Measurements from ENCODE around the gene DLG2.
"Not testable (repeated sequence)": the region's sequence is repeated elsewhere in the genome, so short reads cannot be mapped to it uniquely, and the experiment has no call there.

The DLG2 gene

DNA sequence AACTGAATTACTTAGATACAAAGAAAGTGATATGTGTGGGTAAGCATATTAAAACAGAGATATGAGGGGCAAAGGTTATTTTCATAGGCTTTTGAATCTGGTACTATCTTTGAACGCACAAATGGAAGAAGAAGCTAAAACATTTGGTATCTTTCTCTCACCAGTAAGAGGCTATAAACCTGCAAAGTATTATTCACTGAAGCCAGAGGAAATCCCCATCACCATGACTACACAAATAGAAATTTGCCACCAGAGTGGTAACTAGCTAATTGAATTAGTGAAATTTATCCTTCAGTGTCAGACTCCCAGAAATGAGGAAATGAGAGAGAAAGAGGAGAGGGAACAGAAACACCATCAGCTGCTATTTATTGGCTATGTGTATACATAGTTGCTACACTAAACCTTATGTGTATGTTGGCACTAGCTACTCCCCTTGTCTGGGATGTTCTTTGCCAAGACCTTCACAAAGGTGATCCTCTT, 503.4 kb downstream of the DLG2 start:
- no peak for DNase-seq

DNA sequence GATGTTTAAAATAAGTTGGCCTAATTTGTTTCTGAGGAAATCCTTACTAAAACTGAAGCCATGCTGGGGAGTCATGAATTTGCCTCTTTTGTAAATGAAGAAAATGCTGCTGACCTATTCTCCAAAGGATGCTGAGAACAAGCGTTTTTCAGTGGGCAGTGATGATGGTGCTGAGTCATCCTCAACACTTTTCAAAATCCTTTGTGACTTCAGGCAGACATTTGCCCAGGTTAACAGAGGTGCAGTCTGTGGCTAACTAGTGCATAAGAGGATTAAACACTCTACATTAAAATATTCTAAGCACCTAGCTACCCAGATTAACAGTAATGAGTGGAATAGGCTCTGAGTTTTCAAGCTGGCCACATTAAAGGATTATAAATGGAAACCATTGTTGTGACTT, 509.0 kb downstream of the DLG2 start:
- DNase-seq = no peak

DNA sequence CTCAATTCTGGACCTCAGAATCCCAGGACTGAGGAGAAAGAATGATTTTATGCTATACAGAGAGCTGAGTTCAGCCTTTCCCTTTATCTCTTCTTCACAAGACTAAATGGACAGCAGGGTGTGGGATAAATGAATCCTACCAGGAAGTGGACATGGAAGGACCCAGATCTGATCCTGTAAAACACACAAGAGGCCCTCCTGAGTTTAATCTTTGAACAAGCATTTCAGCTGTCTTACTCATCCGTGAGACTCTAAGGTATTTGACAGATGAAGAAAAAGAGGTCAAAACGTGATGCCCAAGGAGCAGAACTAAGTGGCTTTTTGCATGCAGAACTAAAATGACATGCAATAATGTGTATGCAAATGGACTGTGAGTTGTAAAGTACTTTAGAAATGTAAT, 511.3 kb downstream of the DLG2 start:
- DNase-seq = no peak

DNA sequence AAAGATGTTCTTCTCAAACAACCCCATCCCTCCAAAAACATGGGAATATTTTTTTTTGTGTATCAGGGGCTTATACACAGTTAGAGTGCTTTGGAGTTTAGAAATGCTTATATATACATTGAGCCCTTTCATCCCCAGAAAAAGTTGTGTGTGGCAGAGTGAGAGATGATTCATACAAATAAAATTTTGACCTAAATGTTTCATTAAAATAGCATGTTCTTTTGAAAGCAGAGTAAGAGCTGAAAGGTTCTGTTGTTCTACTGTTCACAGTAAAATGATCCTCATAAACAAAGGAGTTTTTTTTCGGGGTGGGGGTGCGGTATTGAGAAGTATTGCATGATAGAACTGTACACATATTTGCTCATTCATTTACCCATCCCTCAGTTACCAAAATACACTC, 512.4 kb downstream of the DLG2 start:
- DNase-seq = no peak

DNA sequence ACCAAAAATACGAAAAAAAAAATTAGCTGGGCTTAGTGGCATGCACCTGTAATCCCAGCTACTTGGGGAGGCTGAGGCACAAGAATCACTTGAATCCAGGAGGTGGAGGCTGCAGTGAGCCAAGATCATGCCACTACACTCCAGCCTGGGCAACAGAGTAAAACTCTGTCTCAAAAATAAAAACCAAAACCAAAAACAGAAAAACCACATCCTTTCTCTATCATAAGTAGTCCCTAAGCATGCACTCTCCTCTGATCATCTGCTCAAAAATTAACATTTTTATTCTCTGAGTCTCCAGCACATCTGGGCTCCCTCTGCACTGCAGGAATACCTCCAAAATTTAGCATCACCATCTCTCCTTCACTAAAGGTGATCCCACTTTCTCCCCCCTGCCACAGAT, 516.9 kb downstream of the DLG2 start:
- DNase-seq = not testable (repeated sequence)

DNA sequence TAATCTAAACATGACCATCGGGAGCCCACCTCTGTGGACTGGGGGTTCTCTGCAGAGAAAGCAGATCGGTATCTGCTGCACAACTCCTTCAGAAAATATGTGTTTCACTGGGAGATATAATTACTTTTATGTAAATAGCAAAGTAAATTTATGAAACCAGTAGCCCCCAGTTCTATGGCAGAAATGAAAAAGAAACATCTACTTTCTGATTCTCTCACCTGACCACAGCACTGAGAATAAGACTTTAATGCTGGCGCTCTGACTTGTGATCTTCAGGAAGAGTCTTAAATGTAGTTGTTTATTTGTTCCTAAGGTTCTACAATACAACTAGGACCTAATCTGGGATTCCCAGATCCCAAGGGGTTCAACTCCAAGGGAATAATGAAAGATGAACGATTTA, 518.0 kb downstream of the DLG2 start:
- no peak for DNase-seq

DNA sequence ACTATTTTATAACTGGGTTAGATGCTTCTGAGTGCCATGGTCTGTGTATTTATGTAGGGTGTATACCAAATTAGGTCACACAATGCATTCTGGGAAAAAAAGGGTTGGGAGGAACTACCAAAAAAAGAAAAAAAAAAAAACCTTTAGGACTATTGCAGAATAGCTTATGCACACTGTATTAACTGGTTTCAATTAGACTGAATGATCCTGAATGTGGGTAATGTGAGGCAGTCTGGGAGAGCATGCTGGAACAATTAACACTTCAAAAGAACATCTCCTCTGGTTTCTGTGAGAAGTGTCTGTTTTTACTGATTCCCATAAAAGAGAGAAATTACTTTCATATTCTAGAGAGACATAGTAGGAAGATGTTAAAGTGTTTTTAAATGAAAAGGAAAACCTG, 521.3 kb downstream of the DLG2 start:
- no peak for DNase-seq

DNA sequence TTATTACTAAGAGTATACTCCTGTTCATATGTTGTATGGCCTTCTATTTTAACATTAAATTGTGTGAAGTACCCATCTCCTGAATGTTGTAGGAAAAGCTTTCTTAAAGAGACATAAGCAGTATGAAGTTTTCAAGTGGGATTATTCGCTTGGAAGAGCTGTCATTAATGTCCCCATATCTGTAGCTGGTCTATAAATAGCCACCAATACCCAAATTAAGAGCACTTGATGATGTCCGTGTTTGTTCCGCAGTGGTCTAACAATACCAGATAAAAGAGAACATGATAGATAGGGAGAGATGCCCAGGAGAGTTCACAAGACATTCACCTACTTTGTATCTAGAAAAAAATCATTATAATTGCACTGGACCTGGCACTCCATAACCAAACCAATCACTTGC, 527.6 kb downstream of the DLG2 start:
- no peak for DNase-seq

DNA sequence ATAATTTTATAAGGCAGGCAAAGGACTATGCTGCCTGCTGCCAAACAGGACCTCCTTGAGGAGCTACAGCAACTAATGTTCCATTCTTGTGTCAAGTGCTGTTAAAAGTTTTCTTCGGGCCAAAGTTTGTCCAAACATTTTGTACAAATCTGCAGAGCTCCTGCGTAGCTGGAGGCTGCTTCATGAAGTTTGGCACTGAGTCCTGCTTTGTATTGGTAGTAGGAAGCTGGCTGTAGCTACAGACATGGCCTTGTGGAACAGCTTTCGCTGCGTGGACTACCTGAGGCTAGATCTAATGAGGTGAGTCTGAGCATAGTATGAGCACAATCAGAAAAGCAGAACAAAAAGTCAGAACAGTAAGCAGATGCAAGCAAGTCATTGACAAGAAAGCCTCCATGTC, 528.1 kb downstream of the DLG2 start:
- no peak for DNase-seq

DNA sequence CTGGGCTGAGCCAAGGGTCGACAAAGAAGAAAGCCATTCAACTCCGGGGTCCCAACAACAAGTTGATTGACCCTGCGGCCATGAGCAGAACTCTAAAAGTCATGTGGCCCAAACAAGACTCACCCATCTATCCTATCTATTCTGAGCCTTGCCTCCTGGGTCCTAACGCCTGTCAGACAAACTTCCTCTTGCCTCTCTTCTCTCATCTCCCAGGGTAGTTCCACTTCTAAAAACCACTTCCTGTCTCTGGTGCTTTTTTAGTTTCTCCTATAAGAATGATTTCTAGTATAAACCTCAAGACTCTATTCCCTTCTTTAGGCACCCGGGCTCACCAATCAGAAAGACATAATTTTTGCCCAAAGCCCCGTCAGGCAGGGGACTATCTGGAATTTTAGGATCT, 530.2 kb downstream of the DLG2 start:
- DNase-seq = peak in 1 of 56 donors; percentile 3

DNA sequence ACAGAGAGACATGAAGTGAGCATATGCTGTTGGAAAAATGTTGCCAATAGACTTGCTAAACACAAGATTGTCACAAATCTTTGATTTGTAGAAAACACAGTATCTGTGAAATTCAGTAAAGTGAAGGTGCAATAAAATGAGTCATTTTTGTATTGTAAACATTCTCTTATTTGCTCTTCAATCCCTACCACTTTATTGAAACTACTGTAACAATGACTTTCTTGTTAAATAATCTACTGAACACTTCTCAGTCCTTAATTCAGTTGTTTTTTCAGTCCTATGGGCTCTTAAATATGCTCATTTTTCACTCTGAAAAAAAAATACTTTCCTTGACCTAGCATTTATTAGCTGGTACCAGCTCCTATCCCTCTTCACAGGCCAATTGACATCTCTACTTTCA, 531.9 kb downstream of the DLG2 start:
- DNase-seq = no peak

DNA sequence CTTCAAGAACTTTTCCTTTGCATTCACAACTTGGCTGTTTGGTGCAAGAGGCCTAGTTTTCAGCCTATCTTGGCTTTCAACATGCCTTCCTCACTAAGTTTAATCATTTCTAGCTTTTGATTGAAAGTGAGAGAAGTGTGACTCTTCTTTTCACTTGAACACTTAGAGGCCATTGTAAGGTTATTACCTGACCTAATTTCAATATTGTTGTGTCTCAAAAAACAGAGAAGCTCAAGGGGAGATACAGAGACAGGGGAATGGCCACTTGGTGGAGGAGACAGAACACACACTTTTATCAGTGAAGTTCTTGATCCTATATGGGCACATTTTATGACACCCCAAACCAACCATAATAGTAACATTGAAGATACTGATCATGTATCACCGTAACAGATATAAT, 532.3 kb downstream of the DLG2 start:
- no peak for DNase-seq

DNA sequence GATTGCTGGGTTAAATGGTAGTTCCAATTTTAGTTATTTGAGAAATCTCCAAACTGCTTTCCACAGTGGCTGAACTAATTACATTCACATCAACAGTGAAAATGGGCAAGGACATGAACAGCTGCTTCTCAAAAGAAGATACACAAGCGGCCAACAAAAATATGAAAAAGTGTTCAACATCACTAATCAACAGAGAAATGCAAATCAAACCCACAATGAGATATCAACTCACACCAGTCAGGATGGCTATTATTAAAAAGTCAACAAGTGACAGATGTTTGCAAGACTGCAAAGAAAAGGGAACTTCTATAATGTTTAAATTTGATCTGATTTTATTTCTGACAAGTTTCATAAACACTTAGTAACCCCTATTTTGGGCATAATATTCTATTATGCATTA, 537.5 kb downstream of the DLG2 start:
- no peak for DNase-seq

DNA sequence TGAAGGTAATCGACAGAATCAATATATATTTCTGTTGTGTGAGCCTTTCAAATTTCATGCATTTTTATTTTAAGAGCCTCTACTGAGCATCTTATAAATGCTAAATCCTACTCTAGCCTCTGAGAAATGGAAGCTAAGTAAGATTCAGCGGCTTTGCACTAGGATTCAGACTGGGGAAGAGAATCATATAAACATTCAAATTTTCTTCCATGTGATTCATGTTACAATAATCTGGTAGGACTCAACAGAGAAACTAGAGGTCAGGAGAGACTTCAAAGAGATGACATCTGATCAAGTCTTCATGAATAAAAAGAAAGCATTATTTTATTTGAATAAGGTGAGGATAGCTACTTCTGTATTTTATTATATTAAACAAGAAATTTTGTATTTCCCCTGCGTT, 538.9 kb downstream of the DLG2 start:
- DNase-seq = no peak

DNA sequence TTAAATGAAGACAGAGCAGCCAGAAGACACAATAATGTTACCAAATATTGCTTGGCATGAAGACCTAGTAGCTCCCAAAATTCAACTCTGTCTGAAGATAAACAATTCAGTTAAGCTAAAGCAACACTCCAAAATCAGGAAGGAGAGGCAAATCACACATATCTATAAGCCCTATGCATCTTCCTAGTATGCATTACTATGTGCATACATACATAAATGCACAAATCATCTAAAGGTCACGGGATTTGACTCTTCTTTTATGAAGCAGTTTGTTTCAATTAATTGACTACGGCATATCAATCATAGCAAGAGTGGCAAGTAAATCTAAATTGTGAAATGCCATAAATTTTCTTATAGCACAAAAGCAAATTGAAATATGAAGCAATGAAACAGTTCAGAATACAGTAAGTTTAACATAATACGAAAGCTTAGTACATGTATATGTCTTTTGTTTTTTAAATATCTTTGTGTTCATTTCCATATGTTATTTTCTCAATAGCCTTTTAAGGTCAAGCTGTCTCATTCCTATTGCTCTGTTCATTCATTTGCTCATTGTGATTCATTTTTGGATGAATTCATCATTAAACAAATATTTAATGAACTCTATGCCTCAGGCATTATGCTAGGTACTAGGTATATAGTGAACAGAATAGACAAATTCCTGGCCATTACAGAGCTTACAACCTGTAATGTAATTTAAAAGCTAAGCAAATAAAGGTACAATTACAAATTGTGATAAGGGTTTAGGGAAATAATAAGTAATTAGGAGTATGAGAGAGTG, 540.5 kb downstream of the DLG2 start:
- no peak for DNase-seq

DNA sequence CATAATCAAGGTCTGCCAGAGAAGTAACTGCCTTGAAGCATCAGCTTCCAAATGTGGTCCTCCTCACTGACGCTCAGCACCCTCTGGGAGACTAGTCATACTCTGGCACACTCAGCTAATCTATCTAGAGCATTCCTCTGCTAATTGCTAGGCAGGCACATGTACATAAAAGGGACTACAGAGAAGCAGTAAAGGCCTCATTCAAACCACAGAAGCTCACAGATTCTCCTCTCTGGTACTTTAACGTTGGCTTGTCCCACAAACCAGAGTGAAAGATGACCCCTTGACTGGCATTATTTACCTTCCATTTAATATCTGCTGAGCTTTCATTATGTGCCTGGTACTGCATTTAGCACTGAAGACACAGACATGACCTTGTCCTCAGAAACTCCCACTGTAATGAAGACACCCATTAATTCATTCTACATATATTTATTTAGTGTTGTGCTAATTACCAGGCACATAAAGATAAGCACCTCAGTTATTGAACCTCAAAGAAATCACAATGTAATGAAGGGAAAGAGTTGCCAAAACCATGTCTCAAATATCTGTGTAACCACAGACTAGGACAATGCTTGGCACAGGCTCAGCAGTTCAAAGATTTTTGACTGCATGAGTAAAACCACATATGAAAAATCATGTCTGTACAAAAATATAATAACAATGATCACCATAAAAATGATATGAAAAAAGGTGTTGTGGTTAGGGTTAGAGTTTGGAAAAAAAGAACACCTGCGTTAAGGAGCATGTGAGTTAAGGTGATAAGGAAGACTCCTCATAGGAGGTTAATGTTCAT, 550.4 kb downstream of the DLG2 start:
- DNase-seq = no peak

DNA sequence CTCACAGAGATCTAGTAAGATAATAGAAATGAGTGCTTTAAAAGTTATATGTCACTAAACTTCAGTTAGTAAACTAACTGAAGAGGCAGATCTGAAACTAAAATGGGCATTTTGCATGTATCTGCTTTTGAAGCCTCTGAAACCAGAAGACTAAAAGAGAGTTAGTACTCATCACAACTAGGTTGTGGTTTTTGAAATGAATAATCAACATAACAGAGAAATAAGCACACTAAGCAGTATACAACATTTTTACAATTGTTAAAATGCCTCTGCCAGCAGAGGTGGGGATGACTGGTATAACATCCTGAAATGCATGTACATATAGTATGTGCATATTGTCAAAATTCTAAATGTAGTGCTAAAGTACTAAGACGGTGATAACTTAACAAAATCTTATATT, 564.5 kb downstream of the DLG2 start:
- DNase-seq = no peak

DNA sequence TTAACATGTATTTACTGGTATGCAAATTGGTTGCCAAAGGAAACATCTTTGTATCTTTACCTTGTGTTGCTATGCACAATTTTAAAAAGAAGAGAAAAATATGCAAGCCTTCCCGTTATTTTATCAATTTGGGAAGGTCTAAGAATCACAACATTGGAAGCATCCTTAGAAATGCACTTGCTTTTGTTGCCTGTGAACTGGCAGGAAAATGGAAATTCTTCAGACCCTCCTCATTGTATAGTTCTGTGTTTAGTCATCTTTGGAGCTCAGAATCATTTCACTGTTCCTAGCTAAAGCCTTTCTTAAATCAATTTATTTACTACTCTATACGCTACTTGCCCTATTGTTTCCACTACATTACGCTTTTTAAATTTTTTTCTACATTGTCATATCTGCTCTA, 574.5 kb downstream of the DLG2 start:
- DNase-seq = no peak

DNA sequence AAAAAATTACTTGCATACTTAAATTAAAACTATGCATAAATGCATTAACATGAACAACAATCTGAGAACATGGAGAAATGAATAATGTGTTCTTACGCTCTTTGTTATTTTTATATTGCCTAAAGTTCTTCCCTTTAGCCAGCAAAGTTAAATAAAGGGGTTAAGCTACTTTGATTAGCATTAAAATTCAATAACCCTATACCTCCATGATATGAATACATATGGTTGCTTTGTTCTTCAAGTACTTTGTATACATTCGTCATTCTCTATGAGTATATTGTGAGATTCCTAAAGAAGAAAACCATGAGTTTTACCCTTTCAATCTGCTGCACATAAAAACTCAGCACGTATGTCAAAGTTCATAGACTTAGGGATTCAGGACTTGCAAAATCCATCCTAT, 578.3 kb downstream of the DLG2 start:
- DNase-seq = no peak

DNA sequence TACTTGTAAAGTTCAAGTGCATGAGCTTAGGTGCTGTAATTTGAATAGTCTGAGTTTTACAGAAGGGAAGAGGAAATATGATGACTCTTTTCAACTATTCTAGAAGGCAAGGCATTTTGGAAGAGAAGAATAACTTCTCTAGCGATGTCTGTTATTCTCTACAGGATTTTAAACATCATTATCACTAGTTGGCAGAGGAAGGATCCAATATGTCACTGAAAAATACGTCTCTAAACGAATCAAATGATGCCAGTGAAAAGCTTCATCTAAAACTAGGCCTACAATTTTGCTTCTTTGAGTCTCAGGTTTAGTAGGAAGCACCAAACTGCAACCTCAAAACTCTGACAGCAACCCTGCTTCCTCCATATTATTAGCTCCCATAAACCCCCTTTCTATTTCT, 581.4 kb downstream of the DLG2 start:
- DNase-seq = no peak

DNA sequence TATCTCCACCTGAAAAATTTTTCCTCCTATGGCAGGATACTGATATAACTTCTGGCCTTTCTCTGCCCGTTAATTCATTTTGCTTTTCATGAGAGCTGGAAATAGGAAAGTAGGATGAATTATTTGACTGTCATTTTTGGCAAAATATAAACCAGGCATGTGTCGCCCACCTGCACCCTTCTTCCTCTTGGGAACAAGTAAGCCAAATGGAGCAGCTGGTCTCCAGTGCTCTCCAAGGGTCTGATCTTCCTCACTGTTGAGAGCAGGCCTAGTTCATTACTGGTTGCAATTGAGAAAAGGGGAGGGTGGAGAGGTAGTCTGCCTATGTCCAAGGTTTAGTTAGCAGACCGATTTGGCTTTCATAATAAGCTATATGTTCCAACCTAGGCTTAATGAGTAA, 582.2 kb downstream of the DLG2 start:
- no peak for DNase-seq

DNA sequence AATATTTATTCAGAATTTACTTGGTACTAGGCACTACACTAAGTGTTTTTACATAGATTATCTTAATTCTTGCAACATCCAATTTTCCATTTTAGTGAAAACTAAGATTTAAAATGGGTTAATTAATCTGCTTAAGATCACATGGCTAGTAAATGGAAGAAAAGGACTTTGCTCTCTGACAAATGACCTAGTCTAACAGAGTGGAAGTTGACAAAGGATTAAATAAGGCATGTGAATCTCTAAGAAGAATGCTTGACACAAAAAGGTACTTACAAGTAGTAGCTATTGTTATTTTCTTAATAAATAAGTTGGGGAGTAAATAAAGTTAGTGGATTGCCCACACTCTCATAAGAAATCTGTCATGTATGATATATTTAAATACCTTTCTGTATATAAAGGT, 584.8 kb downstream of the DLG2 start:
- no peak for DNase-seq

DNA sequence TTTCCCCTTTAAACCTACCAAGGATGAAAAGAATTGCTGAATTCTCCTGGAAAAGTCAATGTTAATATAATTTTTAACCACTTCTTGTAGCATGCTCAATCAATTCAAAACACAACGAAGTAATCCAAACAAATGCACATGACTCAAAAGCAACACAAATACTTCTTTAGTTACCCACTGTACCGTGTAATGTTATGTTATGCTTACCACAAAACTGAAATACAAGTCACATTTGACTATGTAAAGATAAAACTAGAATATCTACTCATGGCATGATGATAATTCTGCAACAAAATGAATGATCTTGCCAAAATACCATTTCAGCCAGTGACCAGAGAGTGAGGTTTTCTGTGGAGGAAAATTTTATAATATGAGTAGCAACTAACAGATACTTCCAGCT, 587.0 kb downstream of the DLG2 start:
- no peak for DNase-seq

Measured in nucleus accumbens (tissue), 56 donors.